Measurements from ENCODE around the gene ACTL9.

- TF ChIP-seq CTCF (IDR thresholded peaks at IDR 0.05; ENCODE audit: low read length) (no peak), EZH2phosphoT487 (IDR thresholded peaks at IDR 0.05; ENCODE audit: low read length) (no peak)
Measured at GRCh38 chr19:8681345-8682029, 17.1 kb downstream of the ACTL9 start.

All from MM.1S (cell line).